ENCODE data around the gene CTNNA2. TPM values are rescaled to one million over a fixed set of nuclear protein-coding genes. Genes with fewer than 3 reads are reported as not detected.

Gene CTNNA2
- total and polyA plus RNA-seq, 8 donors, result 0.08 to 0.56 (median 0.17) TPM; not detected in 2

DNA sequence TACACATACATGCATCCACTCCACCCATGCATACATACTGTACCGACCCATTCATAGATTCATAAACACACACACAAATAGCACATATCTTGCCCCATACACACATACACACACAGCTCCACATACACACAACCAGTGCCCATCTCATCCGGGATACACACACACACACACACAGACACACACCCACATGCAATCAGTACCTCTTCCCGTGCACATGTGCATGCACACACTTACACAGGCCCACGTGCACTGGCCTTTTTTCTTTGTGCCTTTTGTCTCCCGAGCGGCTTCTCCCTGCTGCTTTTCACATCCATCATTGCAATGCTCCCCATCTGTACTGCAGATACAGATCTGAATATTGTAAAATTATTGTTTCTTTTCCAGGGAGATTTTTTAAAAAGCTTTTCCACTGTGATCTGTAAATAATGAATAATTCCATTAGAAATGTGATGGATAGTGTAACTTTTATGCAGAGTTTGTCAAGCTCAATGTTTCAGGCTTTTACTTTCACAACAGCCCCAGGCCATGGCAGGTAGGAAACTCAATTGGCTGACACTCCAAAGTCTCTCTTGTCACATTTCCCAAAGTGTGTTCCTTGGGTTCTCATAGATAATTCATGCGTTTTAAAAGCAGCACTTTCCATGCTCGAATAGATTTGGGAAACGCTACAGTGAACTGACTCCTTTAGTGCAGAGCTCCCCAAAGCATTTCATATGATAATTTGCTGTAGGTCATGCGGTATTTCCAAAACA is 393.5 kb downstream of the CTNNA2 start:
- Histone ChIP-seq H3K27me3 (no peaks in the 10 kb centered on the region), H3K27ac (no peak overlapping the region), H3K4me1 (no peaks in the 10 kb centered on the region), H3K4me3 (no peak overlapping the region), H3K36me3 (no peaks in the 10 kb centered on the region), H3K9me3 (no peaks in the 10 kb centered on the region)
- ATAC-seq, result no peak
- TF ChIP-seq, protein P1, sequence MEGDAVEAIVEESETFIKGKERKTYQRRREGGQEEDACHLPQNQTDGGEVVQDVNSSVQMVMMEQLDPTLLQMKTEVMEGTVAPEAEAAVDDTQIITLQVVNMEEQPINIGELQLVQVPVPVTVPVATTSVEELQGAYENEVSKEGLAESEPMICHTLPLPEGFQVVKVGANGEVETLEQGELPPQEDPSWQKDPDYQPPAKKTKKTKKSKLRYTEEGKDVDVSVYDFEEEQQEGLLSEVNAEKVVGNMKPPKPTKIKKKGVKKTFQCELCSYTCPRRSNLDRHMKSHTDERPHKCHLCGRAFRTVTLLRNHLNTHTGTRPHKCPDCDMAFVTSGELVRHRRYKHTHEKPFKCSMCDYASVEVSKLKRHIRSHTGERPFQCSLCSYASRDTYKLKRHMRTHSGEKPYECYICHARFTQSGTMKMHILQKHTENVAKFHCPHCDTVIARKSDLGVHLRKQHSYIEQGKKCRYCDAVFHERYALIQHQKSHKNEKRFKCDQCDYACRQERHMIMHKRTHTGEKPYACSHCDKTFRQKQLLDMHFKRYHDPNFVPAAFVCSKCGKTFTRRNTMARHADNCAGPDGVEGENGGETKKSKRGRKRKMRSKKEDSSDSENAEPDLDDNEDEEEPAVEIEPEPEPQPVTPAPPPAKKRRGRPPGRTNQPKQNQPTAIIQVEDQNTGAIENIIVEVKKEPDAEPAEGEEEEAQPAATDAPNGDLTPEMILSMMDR (IDR thresholded peaks at IDR 0.05), result no peak
- no peak for DNase-seq
- intact Hi-C loops (cut with DNase I), result no loop called here

DNA sequence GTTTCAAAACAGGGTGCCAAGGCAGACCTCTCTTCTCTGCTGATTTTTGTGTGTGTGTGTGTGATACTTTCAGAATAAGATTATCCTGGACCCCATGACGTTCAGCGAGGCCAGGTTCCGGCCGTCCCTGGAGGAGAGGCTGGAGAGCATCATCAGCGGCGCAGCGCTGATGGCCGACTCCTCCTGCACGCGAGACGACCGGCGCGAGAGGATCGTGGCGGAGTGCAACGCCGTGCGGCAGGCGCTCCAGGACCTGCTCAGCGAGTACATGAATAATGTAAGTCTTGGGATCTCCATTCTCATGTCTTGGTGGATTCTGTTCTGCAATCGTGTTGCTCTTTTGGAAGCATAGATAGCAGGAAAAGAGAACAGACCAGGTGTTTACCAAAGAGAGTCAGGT is 396.7 kb downstream of the CTNNA2 start:
- intact Hi-C loops (cut with DNase I), result no loop called here
- TF ChIP-seq, protein P1 (IDR thresholded peaks at IDR 0.05), result no peak
- Histone ChIP-seq H3K9me3 (no peaks in the 10 kb centered on the region), H3K27ac (no peak overlapping the region), H3K36me3 (no peaks in the 10 kb centered on the region), H3K4me3 (no peak overlapping the region), H3K4me1 (no peaks in the 10 kb centered on the region), H3K27me3 (no peaks in the 10 kb centered on the region)
- peak in 1 of 4 donors; percentile 65 for DNase-seq
- ATAC-seq, result no peak

DNA sequence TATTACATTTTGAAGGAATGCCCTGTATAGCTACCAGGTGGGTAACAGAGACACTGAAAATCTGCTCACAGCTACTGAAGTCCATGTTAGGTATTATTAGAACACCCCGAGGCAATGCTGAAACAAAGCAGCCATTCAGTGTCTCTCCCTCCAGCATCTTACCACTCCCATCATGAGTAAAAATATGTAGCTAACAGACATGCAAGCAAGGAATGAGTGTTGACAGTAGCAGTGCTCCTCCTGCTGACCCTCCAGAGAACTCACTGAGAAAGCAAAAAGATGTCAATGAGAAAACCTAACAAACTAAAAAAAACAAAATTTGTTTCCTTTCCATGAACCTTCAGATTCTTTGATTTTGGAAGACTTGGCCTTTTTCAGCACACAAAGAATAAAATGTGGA is 397.8 kb downstream of the CTNNA2 start:
- Histone ChIP-seq H3K9me3 (no peaks in the 10 kb centered on the region), H3K4me1 (no peaks in the 10 kb centered on the region), H3K27me3 (no peaks in the 10 kb centered on the region), H3K4me3 (no peak overlapping the region), H3K27ac (no peak overlapping the region), H3K36me3 (no peaks in the 10 kb centered on the region)
- TF ChIP-seq, protein P1 (IDR thresholded peaks at IDR 0.05), result no peak
- no peak for ATAC-seq
- intact Hi-C loops (cut with DNase I), result no loop called here
- DNase-seq, result no peak

DNA sequence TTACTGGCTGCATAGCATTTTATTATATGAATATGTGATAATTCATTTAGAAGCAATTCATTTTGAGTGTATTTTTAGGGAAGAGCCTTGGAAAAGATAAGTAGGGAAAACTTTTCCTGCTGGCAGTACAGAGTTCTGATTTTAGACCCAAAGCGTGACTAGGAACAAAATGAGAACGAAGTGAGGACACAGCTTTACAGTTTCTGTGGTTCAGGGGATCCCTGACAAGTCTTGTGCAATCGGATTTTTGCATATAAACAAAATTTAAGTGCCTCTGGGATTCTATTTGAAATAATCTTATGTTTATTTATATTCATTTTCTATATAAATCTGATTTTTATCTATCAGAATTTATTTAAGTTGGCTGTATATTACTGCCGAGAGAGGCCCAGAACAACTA is 402.6 kb downstream of the CTNNA2 start:
- DNase-seq, result peak in 1 of 4 donors; percentile 26
- intact Hi-C loops (cut with DNase I), result no loop called here
- no peak for ATAC-seq
- Histone ChIP-seq H3K27ac (no peak overlapping the region), H3K4me3 (no peak overlapping the region), H3K4me1 (no peaks in the 10 kb centered on the region), H3K36me3 (no peaks in the 10 kb centered on the region), H3K9me3 (no peaks in the 10 kb centered on the region), H3K27me3 (no peaks in the 10 kb centered on the region)
- TF ChIP-seq, protein P1 (IDR thresholded peaks at IDR 0.05), result no peak

DNA sequence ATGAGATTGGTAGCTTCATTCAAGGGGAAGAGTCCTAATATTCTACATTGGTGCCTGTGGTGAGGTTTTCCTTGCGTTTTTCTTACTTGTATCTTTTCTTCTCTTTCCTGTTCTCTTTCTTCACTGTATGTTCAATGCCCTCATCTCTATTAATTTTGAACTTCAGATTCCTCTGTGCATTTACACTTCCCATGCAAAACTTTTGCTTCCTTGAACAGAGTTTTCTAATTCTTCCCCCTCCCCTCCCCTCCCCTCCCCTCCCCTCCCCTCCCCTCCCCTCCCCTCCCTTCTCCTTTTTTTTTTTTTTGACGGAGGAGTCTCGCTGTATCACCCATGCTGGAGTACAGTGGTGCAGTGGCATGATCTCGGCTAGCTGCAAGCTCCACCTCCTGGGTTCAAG is 403.4 kb downstream of the CTNNA2 start:
- ATAC-seq (no peak), DNase-seq (no peak)
- no peak overlapping the region for H3K27ac ChIP-seq
- no peak overlapping the region for H3K4me3 ChIP-seq
- no peaks in the 10 kb centered on the region for H3K9me3 ChIP-seq
- intact Hi-C loops (cut with DNase I), result no loop called here
- no peaks in the 10 kb centered on the region for H3K36me3 ChIP-seq
- H3K27me3 ChIP-seq, result no peaks in the 10 kb centered on the region
- TF ChIP-seq, protein P1 (IDR thresholded peaks at IDR 0.05), result no peak
- H3K4me1 ChIP-seq, result no peaks in the 10 kb centered on the region

Measured in left lung (tissue), 10 donors.